Epithelial cell of esophagus (primary cell): ENCODE results near the gene HEATR5B.

Experiments used
- DNase-seq: peaks from one replicate; pipeline ENCODE4 v3.0.0; 2010; ENCODE audit warnings: low read depth
- H3K4me3 ChIP-seq: 2 replicates; pipeline ENCODE4 v1.5.1; 2011; ENCODE audit warnings: mild to moderate bottlenecking, low read length, control low read depth
- TF ChIP-seq, protein P1 (sequence below): IDR thresholded peaks from 2 replicates; pipeline ENCODE4 v1.5.1; 2011; ENCODE audit warnings: low read depth, mild to moderate bottlenecking, low read length, control low read depth, inconsistent platforms; ENCODE audit not compliant: insufficient read depth; ENCODE audit errors: missing control alignments

HEATR5B gene

DNA sequence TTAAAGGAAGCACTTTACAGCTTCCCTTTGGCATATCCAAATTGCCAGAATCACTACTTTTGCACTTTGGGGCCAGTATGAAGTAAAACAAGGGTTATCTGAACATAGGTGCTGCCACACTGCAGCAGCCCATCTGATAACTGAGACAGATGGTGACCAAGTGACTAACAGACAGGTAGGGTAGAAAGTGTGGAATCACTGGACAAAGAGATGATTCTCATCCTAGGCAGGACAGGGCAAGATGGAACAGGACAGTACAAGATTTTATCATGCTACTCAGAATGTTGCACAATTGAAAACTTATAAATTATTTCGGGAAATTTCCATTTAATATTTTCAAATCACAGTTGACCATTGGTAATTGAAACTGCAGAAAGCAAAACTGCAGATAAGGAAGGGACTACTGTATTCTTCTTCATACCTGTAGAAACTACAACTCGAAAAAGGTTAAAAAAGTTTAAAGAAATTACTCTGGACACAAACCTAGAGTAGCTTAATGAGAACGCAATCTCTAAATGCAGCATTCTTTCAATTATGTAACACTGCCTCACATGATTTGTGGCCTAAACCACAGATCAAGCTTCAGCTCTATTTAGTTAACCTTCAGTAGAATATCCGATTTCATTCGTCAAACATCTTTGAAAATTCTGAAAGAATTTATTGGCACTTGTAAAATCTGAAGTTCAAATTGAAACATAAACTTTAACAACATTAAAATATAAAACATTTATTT is 31.4 kb downstream of the HEATR5B start:
- peak; percentile 86 for DNase-seq
- no peak overlapping the region for H3K4me3 ChIP-seq
- TF ChIP-seq, protein P1, sequence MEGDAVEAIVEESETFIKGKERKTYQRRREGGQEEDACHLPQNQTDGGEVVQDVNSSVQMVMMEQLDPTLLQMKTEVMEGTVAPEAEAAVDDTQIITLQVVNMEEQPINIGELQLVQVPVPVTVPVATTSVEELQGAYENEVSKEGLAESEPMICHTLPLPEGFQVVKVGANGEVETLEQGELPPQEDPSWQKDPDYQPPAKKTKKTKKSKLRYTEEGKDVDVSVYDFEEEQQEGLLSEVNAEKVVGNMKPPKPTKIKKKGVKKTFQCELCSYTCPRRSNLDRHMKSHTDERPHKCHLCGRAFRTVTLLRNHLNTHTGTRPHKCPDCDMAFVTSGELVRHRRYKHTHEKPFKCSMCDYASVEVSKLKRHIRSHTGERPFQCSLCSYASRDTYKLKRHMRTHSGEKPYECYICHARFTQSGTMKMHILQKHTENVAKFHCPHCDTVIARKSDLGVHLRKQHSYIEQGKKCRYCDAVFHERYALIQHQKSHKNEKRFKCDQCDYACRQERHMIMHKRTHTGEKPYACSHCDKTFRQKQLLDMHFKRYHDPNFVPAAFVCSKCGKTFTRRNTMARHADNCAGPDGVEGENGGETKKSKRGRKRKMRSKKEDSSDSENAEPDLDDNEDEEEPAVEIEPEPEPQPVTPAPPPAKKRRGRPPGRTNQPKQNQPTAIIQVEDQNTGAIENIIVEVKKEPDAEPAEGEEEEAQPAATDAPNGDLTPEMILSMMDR, result no peak

DNA sequence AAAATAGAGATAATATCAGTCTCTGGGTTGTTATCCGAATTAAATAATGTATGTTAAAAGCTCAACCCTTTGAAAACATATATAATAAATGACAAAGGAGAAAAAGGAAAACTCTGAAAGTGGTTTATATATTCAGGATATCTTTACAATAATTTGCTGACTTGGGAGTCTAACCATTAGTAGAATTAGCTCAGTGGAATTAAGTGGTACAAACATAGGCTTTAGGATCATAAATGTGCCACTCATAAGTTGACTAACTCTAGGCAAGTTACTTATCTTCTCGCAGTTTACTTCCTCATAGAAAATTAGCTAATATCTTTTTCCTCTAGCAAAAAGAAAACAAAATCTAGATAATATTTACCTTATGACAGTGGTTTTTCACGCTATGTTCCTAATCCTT is 44.6 kb downstream of the HEATR5B start:
- no peak for DNase-seq
- no peak overlapping the region for H3K4me3 ChIP-seq
- TF ChIP-seq, protein P1, result no peak

DNA sequence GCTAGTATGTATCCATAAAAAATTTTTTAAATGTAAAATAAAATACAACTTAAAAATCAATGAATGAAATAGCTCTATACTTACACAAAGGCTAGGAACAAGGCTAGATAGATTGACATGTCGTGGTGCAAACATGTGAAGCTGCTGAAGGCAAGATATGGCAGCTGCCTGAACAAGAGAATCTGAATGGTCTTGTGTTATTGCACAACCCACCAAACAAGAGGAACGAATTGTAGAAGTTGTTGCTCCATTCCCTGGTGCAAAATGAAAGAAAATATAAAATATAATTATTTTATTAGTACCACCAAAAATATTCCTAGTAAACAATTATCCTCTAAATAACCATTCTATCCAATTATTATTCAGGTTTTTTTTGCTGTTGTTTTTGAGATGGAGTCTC is 46.4 kb downstream of the HEATR5B start:
- peak; percentile 8 for DNase-seq
- H3K4me3 ChIP-seq, result no peak overlapping the region
- TF ChIP-seq, protein P1, result no peak

DNA sequence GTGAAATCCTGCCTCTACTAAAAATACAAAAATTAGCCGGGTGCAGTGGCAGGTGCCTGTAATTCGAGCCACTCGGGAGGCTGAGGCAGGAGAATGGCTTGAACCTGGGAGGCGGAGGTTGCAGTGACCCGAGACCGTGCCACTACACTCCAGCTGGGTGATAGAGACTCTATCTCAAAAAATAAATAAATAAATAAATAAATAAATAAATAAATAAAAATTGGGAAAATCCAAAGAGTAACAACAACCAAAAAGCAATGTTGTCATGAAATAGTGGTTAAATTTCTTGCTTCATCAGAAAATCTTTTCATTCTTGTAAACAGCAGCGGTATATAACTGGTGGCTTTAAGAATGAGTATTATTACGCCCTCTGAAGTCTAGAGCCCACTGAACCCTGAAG is 54.4 kb downstream of the HEATR5B start:
- H3K4me3 ChIP-seq, result no peak overlapping the region
- DNase-seq, result no peak
- TF ChIP-seq, protein P1, result no peak

DNA sequence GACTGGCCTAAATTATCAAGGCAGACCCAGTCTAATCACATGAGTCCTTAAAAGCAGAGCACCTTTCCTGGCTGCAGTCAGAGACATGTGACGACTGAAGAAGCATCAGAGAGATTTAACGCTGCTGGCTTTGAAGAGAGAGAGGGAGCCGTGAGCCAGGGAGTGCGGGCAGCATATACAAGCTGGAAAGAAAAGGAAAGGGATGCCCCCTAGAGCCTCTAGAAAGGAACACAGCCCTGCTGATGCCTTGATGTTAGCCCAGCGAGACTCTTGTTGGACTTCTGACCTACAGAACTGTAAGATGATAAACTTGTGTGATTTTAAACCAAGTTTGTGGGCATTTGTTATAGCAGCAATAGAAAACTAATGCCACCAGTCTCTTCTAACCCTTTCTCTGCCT is 58.1 kb downstream of the HEATR5B start:
- DNase-seq, result peak; percentile 2
- H3K4me3 ChIP-seq, result no peak overlapping the region
- TF ChIP-seq, protein P1, result no peak

DNA sequence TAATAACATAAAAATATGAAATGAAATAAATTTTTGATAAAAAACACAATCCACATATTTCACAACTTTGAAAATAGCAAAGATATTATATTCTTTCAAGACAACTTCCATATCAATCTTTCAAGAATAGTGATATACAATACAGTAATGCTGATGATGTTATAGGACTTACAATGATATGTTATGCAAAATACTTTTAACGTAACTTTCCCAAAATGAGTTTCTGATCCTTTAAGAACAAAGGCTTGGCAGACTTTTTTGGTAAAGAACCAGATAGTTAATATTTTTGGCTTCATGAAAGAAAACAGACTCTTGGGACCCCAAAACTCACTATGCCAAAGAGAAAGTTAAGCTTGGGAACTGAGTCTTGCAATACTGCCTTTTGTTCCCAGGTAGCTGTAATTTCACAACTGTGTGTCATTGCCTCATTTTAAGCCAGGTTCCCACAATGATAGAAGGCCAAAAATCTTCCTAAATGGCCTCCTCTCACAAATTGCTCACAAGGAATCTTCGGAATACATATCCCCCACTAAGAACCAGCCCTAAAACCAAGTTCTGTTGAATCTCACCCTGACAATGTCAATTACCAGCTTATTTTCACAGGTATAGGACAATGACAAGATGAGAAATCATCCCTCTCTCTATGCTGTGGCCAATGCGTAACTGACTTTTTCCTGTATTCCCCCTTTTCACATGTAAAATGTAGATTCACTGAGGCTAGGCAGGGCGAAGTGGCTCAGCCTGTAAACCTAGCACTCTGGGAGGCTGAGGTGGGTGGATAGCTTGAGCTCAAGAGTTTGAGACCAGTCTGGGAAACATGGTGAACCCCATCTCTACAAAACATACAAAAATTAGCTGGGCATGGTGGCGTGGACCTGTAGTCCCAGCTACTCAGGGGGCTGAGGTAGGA is 63.0 kb downstream of the HEATR5B start:
- DNase-seq, result no peak
- TF ChIP-seq, protein P1, result no peak
- no peak overlapping the region for H3K4me3 ChIP-seq
